Type B pancreatic cell (in vitro differentiated cells): ENCODE data around the gene SCARB2. TPM values are rescaled to one million over a fixed set of nuclear protein-coding genes. Genes with fewer than 3 reads are reported as not detected.

ENCODE experiments used
- DNase-seq: peaks from one replicate; pipeline ENCODE4 v3.0.0; 2021; ENCODE audit warnings: mixed read lengths; ENCODE audit not compliant: unreplicated experiment; ENCODE audit errors: extremely low spot score
- H3K27ac Mint-ChIP-seq: 2 replicates; pipeline ENCODE4 v1.8.0; 2021; ENCODE audit warnings: mild to moderate bottlenecking, mixed read lengths
- H3K27me3 Mint-ChIP-seq: 2 replicates; pipeline ENCODE4 v1.8.0; 2021; ENCODE audit warnings: mixed read lengths
- H3K36me3 Mint-ChIP-seq: 2 replicates; pipeline ENCODE4 v1.8.0; 2021; ENCODE audit warnings: mixed read lengths
- H3K4me1 Mint-ChIP-seq: one replicate; pipeline ENCODE4 v1.8.0; 2021; ENCODE audit warnings: mixed read lengths; ENCODE audit not compliant: unreplicated experiment
- H3K4me3 Mint-ChIP-seq: 2 replicates; pipeline ENCODE4 v1.8.0; 2021; ENCODE audit warnings: mild to moderate bottlenecking, mixed read lengths
- H3K9me3 Mint-ChIP-seq: 2 replicates; pipeline ENCODE4 v1.8.0; 2021; ENCODE audit warnings: mixed read lengths
- CTCF ChIP-seq: fragments of 200-600 bp; sonication (generic); conservative IDR thresholded peaks from 2 replicates; pipeline ENCODE4 v1.5.0; 2021; ENCODE audit warnings: antibody characterized with exemption, mild to moderate bottlenecking
- total RNA-seq: library from RNA; stranded (reverse); gene quantifications from 2 replicates; pipeline ENCODE4 v1.2.1, GENCODE V29; 2021; ENCODE audit warnings: low replicate concordance

Gene SCARB2
- total RNA-seq, 1 donor from 2014 or later: 102 TPM

GRCh38 chr4:76194325-76194724, 19.3 kb downstream of the SCARB2 start:
- Mint-ChIP-seq H3K27ac (peak overlapping the region; percentile 37), H3K4me1 (peaks cover 25% of the 10 kb centered on the region), H3K36me3 (peaks cover 50% of the 10 kb centered on the region), H3K9me3 (peaks cover 11% of the 10 kb centered on the region), H3K27me3 (no peaks in the 10 kb centered on the region), H3K4me3 (no peak overlapping the region)
- DNase-seq: no peak
- no peak for TF ChIP-seq CTCF

- Mint-ChIP-seq H3K4me3 (no peak overlapping the region), H3K36me3 (peaks cover 46% of the 10 kb centered on the region), H3K4me1 (peaks cover 11% of the 10 kb centered on the region), H3K27me3 (no peaks in the 10 kb centered on the region), H3K27ac (no peak overlapping the region), H3K9me3 (peaks cover 11% of the 10 kb centered on the region)
- DNase-seq: no peak
- TF ChIP-seq CTCF: no peak
These were observed 21.4 kb downstream of the SCARB2 start for GRCh38 chr4:76192236-76192635.

- no peak for TF ChIP-seq CTCF
- H3K36me3 Mint-ChIP-seq: peaks cover 36% of the 10 kb centered on the region
- H3K27ac Mint-ChIP-seq: no peak overlapping the region
- DNase-seq: no peak
- peaks cover 11% of the 10 kb centered on the region for H3K9me3 Mint-ChIP-seq
- H3K27me3 Mint-ChIP-seq: no peaks in the 10 kb centered on the region
- H3K4me3 Mint-ChIP-seq: no peak overlapping the region
- H3K4me1 Mint-ChIP-seq: peaks cover 8% of the 10 kb centered on the region
These were observed 25.1 kb downstream of the SCARB2 start for GRCh38 chr4:76188557-76188956.

GRCh38 chr4:76188149-76188548, 25.5 kb downstream of the SCARB2 start:
- TF ChIP-seq CTCF: no peak
- H3K36me3 Mint-ChIP-seq: peaks cover 32% of the 10 kb centered on the region

GRCh38 chr4:76187152-76187551, 26.5 kb downstream of the SCARB2 start:
- H3K36me3 Mint-ChIP-seq: peaks cover 25% of the 10 kb centered on the region
- H3K4me1 Mint-ChIP-seq: peaks cover 6% of the 10 kb centered on the region
- no peak overlapping the region for H3K4me3 Mint-ChIP-seq
- DNase-seq: no peak
- TF ChIP-seq CTCF: no peak
- H3K27ac Mint-ChIP-seq: no peak overlapping the region
- no peaks in the 10 kb centered on the region for H3K27me3 Mint-ChIP-seq
- peaks cover 4% of the 10 kb centered on the region for H3K9me3 Mint-ChIP-seq

More at GRCh38 chr4:76188149-76188548, 25.5 kb downstream of the SCARB2 start:
- Mint-ChIP-seq H3K27ac (no peak overlapping the region), H3K4me3 (no peak overlapping the region), H3K9me3 (peaks cover 11% of the 10 kb centered on the region), H3K27me3 (no peaks in the 10 kb centered on the region), H3K4me1 (peaks cover 8% of the 10 kb centered on the region)
- no peak for DNase-seq

GRCh38 chr4:76182463-76182862, 31.2 kb downstream of the SCARB2 start:
- Mint-ChIP-seq H3K4me1 (peaks cover 4% of the 10 kb centered on the region), H3K9me3 (no peaks in the 10 kb centered on the region), H3K4me3 (no peak overlapping the region), H3K27ac (no peak overlapping the region), H3K27me3 (no peaks in the 10 kb centered on the region), H3K36me3 (peaks cover 7% of the 10 kb centered on the region)
- no peak for DNase-seq
- no peak for TF ChIP-seq CTCF
